Astrocyte of the cerebellum (primary cell): ENCODE measurements around the gene TMEM106C.

Source experiments
- DNase-seq: peaks from one replicate; pipeline ENCODE4 v3.0.0-alpha.2; 2011; ENCODE audit warnings: low read depth
- H3K4me3 ChIP-seq: 2 replicates; pipeline ENCODE4 v1.5.1; 2011; ENCODE audit warnings: mild to moderate bottlenecking, low read depth, low read length, moderate library complexity
- CTCF ChIP-seq: IDR thresholded peaks from 2 replicates; pipeline ENCODE4 v1.5.1; 2012; ENCODE audit warnings: low read length, low read depth, moderate library complexity, mild to moderate bottlenecking; ENCODE audit errors: missing control alignments
- in situ Hi-C: cut with HindIII; loops from 2 replicates; pipeline ENCODE4 v1.10.0; 2017; ENCODE audit warnings: low sequenced_read_pairs

TMEM106C gene

GRCh38 chr12:47970843-47971242 is 7.4 kb downstream of the TMEM106C start:
- no peak for DNase-seq
- no peak overlapping the region for H3K4me3 ChIP-seq
- TF ChIP-seq CTCF = no peak
- in situ Hi-C loops = no loop called here

GRCh38 chr12:47972895-47973294 is 9.5 kb downstream of the TMEM106C start:
- no peak overlapping the region for H3K4me3 ChIP-seq
- TF ChIP-seq CTCF = no peak
- in situ Hi-C loops = no loop called here
- no peak for DNase-seq

- in situ Hi-C loops = no loop called here
- no peak for DNase-seq
- no peak overlapping the region for H3K4me3 ChIP-seq
- TF ChIP-seq CTCF = no peak
Measured at GRCh38 chr12:47973870-47974269, 10.5 kb downstream of the TMEM106C start.

GRCh38 chr12:47975036-47975620 is 11.7 kb downstream of the TMEM106C start:
- in situ Hi-C loops = no loop called here
- DNase-seq = no peak
- H3K4me3 ChIP-seq = no peak overlapping the region
- TF ChIP-seq CTCF = no peak

- in situ Hi-C loops = no loop called here
- TF ChIP-seq CTCF = no peak
- H3K4me3 ChIP-seq = no peak overlapping the region
- DNase-seq = no peak
Measured at GRCh38 chr12:47975816-47976215, 12.4 kb downstream of the TMEM106C start.

- no peak for DNase-seq
- no peak for TF ChIP-seq CTCF
- in situ Hi-C loops = no loop called here
- H3K4me3 ChIP-seq = no peak overlapping the region
Measured at GRCh38 chr12:47977046-47977771, 13.8 kb downstream of the TMEM106C start.
